Umbilical cord (tissue), 2 donors: ENCODE measurements around the gene FOXS1. TPM values are rescaled to one million over a fixed set of nuclear protein-coding genes. Genes with fewer than 3 reads are reported as not detected.

Source experiments
- DNase-seq: peaks from one replicate; pipeline ENCODE4 v3.0.0-alpha.2; 2015; ENCODE audit warnings: low spot score
- total RNA-seq: library from RNA; depleted of rRNA; stranded (reverse); fragments of >200 nt; gene quantifications from one replicate; pipeline ENCODE4 v1.2.3, GENCODE V29; 2014; ENCODE audit warnings: low replicate concordance; ENCODE audit not compliant: insufficient read depth

Gene FOXS1
- total RNA-seq, 1 donor from 2014 or later = 0.72 TPM

GRCh38 chr20:31861385-31862156 is 16.2 kb upstream of the FOXS1 start:
- DNase-seq = peak; percentile 76

GRCh38 chr20:31861135-31861384 is 15.7 kb upstream of the FOXS1 start:
- no peak for DNase-seq

DNA sequence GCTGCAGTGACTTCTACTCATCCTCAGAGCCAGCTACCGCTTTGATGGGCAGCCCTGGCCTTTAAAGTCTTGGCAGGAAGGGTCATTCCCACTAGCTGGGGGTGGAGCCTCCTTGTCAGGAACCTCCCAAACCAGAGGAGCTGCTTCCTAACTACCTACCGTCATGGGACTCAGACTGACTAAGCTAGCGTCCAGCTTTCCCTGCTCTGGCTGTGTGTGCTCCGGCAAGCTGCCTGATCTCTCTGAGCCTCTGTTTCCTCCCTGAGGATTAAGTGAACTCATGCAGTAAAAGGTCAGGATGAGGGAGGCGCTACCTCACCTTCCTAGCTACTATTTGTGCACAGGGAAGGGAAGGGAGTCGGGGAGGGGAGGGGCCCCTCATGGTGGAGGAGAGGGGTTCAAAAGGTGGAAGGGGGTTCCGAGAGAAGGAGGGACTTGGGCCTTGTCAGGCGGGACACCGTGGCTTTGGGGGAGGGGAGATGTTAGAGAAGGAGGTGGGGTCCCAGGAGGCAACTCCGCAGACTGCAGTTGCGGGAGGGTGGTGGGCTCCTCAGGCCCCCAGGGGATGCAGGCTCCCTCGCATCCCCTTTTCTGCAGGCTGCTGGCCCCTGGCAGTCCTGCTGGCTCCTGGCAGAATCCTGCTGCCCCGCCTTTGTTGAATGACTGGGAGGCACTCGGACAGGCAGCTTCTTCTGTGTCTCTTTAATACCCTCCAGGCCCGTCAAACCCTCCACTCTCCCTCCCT is 15.2 kb upstream of the FOXS1 start:
- peak; percentile 78 for DNase-seq

DNA sequence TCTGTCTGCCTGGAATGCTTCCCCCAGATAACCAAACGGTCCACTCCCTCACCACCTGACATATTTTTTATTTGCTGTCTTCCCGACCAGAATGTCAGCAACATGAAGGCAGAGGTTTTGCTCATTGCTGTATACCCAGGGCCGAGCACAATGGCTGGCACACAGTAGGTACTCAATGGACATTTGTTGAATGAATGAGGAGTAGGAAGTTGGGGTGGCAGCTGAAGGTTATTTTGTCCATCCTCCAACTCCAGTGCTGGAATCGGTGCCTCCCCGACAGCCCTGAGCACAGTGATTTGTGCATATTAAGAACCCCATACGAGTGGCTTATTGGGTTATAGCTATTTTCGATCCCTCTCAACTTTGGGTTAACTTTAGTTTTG is 14.6 kb upstream of the FOXS1 start:
- no peak for DNase-seq

- no peak for DNase-seq
Measured at GRCh38 chr20:31859266-31859997, 14.0 kb upstream of the FOXS1 start.

DNA sequence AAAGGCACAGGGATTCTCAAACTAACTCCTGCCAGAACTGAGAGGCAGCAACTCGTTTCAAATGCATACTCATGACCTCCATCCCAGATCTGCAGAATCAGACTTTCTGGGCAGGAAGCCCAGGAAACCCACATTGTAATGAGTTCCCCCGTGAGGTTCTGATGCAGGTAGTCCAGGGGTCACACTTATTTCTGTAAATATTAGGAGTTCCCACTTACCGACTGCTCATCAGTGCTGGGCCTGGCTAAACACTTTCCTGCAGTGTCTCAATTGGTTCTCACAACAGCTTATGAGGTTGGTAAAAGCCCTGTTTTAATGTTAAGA is 13.3 kb upstream of the FOXS1 start:
- no peak for DNase-seq

DNA sequence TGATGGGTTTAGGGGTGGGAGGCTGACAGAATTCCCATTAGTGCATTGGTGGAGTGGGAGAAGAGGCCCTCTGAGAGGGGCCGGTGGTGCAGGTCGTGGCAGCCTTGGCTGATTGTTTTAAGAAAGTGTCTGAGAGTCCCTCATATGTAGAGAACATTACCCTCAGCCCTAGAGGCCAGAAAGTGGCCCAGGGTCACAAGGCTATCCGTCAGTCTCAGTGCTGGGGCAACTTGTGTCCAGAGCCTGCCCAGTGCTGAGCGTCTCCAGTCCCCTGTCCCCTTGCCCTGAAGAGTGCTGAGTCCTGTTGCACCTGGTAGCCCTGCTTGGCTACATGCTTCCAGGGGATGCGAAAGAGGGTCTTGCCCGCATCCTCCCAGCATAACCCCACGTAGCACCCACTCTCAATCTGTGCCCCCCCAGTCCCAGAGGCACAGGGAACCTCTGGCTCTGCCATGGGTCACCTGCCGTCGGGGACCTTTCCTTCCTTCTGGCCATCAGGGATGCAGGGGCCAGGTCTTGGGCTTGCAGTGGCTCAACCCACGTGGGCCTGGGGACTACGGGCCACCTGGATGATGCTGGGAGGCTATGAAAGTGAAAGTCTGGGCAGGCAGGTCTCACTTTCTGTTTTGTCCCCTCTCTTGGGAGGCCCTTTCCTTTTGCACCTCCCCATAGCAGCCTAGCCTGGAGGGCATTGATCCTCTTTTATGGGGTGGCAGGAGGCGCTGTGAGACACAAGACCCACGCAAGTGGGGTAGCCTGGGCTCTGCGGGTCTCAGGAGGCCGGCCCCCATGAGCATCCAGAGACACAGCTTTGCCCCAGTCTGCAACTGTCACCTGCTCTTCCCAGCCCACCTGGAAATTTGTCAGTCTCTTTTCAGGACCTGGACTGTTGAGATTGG is 12.7 kb upstream of the FOXS1 start:
- no peak for DNase-seq

GRCh38 chr20:31856516-31856915 is 11.1 kb upstream of the FOXS1 start:
- no peak for DNase-seq

GRCh38 chr20:31853481-31853880 is 8.1 kb upstream of the FOXS1 start:
- no peak for DNase-seq

- no peak for DNase-seq
Measured at GRCh38 chr20:31851240-31851955, 6.0 kb upstream of the FOXS1 start.

DNA sequence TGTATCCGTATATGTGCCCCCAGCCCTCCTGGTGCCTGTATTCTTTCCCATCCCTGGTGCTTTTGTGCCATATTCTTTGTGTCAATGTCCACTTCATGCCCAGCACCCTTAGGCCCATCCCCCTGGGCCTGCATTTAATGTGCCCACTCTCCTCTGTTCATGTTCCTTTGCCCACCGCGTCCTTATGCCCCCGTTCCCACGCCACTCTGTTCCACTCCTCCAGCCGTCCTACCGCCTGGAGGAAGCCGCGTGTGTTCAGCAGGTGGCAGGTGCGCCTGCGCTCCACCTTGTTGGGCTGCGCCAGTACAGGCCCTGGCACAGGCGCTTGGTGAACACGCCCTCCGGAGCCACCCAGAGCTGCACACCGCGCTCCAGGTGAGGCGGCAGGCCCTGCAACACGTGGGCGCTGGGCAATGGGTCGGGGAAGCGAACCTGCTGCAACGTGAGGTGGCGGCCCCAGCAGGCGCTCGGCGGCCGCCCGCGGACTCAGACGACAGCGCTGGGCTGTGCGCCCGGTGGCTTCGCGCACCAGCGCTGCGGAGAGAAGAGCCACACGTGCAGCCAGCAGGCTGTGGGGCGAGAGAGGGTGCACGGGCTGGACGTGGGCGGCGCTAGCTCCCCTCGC is 4.0 kb upstream of the FOXS1 start:
- no peak for DNase-seq

GRCh38 chr20:31848088-31848999 is 2.9 kb upstream of the FOXS1 start:
- no peak for DNase-seq

DNA sequence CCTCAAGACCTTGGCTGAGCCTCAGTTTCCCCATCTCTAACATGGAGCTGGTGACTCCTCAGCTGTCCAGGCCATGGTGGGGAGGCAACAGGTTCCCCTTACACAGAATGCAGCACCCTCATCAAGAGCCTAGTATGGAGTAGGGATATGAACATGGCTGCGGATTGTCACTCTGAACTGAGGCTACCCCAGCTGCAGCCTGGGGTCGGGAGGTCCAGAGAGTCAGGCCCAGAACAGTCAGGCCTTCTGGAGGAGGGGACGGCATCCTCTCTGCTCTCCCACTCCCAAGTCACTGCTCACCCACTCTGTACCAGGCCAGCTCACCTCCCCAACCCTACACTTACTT is 1.4 kb upstream of the FOXS1 start:
- DNase-seq = no peak

- no peak for DNase-seq
Measured at GRCh38 chr20:31844737-31845299, 586 bp downstream of the FOXS1 start.

DNA sequence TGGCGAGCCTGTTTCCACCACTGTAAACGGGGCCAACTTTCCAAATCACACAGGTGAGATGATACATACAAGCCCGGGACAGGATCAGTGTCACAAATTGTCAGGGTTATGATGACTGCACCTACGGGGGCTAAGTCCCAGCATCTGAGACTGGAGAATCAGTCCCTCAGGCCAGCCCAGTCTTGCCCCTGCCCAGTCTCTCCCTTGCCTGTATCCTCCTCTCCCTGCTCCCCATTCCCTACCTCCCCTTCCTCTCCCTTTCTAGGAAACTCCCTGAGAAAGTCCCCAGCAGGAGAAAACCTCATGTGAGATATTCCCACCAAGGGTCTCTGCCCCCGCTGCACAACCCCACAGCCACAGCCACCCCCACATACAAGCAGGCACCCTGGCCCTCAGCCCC is 1.5 kb downstream of the FOXS1 start:
- DNase-seq = no peak

DNA sequence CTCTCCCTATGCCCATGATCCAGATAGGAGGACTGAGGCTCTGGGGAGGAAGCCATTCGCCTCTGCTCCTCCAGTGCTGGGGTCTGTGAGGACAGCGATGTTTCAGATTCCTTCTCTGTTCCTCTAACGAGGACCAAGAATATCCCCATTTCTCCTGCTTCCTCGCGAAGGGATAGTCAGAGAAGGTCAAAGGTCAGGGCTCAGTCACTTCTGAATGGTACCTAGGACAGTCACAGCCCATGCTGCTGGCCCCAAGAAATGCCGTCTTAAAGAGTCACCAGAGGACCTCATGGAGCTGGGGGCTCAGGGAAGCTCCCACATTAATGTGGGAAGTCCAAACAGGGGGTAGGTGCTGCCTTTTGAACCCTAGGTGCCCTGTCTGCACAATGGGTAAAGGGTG is 2.1 kb downstream of the FOXS1 start:
- DNase-seq = no peak

DNA sequence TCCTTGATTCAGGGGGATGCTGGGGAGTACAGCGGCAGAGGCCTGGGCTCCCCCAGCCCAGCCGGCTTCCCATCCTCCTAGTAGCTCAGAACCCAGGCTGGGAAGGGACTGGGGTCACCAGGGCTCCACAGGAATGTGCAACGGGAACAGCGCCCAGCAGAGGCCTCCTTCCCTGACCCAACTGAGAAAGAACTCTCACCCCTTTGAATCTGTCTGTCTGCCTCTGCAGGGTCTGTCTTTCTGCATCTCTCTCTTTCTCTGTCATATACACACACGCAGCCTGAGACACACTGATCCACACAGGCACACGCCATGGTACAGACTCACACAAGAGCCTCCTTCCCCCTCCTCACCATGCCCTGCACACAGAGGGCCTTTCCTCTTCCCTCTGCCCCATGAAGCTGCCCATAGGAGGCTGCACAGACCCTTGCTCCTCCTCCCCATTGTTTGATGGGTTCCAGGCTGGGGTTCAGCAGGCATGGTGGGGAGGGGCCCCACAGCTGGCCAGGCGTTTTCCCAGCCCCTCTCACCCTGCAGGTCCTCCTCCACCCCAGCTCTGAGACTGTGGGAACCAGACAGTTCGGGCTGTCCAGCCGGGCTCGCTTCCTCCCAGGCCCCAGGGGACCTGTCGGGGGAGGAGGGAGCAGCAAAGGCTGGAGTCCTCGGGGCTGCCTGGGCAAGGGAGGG is 2.8 kb downstream of the FOXS1 start:
- peak; percentile 86 for DNase-seq

- peak; percentile 76 for DNase-seq
Measured at GRCh38 chr20:31841928-31842327, 3.5 kb downstream of the FOXS1 start.
